NCI-H2196 treated with DMSO at 0.1 percent for 48 hours (cell line): ENCODE results near the gene GPR157.
"Not testable (repeated sequence)": the region's sequence is repeated elsewhere in the genome, so short reads cannot be mapped to it uniquely, and the experiment has no call there.

Experiments used
- DNase-seq: peaks from one replicate; lab custom pipeline; 2025; ENCODE audit not compliant: unreplicated experiment; lab: John Stamatoyannopoulos, UW

GPR157 gene

DNA sequence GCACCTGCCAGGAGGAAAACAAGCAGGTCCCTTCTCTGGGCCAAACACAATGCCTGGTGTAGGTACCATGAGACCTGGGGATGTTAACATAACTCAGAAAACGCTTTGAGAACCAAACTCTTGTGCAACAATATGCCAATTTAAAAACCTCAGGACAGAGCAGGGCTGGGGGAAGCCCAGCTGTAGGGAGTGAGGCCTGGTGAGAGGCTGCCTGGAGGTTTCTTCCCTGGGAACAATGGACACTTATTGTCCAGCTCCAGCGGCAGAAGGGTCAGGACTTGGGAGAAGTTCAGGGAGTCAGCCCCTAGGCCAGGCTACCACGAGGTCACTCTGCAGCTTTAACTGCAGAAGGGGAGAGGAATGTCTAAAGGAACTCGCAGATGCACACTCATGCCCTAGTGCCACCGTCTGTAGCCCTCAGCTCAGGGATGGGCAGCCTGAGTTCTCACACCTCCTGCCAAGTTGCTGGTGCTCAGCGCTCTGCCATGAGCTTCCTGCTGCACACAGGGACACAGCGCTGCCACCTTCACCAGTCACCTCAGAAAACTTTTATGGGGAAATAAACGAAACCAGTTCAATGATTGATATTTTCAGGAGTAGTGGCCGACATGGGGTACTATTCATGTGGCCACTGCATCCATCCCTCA is 8.5 kb downstream of the GPR157 start:
- DNase-seq, result no peak

- DNase-seq, result no peak
Observed at GRCh38 chr1:9119745-9120144, 9.2 kb downstream of the GPR157 start.

- DNase-seq, result no peak
Observed at GRCh38 chr1:9118186-9118585, 10.7 kb downstream of the GPR157 start.

- DNase-seq, result no peak
Observed at GRCh38 chr1:9115351-9116205, 13.3 kb downstream of the GPR157 start.

GRCh38 chr1:9112961-9113880 is 15.7 kb downstream of the GPR157 start:
- no peak for DNase-seq

DNA sequence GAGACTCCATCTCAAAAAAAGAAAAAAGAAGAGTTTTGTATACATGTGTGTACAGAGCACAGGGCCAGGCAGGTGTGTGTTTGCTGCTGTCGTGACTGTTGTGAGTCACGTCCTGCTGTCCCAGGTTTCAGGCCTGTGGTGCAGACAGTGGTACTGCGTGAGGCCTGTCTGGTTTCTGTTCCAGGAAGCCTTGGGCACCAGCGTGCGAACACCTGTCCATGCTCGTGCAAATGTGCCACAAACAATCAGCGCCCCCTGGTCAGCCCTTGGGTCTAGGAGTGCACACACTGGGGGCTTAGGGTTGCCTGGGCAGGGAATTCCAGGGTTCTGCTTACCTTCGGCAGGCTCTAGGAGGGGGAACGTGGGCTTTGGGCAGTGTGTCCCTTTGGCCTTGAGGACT is 16.9 kb downstream of the GPR157 start:
- no peak for DNase-seq

DNA sequence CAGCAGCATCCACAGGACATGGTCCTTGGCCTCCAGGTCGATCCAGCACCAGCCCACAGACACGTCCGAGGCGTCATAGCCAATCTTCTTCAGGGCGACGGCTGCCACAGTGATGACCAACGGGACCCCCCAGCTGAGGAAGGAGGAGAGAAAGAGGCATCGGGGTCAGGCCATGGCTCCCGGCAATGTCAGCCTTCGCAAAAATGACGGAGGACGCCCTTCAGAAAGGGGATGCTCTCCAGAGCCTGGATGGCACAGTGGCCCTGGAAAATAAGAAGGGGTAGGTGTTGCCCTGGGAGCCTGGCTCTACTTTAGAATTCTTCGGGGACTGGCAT is 17.6 kb downstream of the GPR157 start:
- DNase-seq, result no peak

DNA sequence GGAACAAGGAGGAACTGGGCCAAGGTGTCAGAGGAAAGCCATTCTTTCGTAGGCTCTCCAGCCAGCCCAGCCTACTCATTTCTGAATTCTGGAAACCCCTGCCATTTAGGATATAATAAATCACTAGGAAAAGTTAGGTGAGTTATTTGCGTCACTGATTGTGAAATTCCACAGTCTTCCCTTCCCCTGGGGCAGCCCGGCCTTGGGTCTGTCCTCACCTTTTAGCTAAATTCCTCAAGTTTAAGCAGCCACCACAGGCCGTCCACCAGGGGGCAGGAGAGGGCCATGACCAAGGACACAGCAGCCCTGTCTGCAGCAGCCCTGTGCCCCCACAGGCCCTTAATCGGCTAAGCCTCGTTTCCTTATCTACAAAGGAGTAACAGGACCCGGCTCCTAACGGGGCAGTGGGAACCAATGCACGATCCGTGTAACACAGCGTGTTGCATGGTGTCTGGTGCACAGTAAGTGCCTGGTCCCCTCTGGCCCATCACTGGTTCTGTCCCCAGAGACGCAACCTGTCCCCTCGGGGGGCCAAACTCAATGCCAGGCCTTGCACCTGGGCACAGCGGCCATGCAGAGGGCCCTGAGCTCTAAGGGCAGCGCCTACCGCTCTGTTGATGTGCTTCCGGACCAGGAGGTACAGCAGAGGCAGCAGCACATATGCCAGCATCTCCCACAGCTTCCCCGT is 18.1 kb downstream of the GPR157 start:
- DNase-seq, result peak; percentile 48

DNA sequence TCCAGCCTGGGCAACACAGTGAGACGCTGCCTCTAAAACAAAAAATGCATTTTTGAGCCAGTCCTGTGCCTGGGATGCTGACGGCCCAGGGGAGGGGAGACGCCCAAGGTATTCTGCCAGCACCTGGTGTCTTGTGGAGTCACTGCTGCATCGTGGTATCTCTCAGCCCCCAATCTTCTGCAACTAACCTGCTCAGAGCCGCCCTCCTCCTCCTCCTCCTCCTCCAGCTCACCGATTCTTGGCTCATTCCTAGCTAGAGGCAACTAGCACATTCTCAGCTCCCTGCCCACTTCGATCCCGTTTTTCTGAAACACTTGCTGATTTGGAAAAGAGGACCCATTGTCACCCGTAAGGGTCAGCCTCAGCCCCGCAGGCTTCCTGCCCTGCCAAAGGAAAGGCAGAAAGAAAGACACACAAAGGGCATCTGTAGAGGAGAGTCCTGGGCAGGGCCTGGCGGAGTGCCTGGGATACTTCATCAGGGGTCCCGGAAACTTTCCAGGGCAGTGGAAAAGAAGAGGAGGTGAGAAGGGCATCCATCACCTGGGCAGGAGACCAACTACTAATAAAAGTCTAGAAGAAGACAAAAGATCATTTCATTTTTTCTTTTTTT is 20.7 kb downstream of the GPR157 start:
- DNase-seq, result no peak

DNA sequence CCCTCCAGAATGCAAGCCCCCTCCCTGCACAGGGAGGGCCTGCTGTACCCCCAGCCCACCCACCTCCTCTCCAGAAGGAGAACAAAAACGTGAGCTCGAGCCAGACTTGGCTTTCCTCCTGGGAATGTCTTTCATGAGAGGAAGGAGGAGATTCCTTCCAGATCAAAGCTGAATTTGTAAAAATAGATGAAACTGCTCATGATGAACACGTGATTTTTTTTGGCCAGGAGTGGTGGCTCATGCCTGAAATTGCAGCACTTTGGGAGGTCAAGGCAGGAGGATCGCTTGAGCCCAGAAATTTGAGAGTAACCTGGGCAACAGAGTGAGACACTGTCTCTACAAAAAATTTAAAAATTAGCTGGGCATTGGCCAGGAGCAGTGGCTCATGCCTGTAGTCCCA is 21.8 kb downstream of the GPR157 start:
- DNase-seq, result no peak

DNA sequence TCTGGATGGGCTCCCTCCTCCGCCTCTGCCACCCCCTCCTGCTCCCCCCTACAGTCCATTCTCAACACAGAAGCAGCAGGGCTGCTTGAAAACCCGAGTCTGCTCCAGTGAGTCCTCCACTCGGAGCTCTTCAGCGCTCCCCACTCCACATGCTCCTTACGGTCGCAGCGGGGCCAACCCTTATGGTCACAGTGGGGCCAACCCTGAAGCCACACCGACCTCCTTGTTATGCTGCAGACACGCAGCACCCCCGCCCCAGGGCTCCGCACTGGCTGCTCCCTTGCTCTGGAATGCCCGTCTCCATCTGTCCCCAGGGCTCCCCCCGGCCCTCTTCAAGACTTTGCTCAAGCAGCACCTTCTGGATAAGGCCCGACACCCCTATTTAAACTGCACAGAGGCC is 22.6 kb downstream of the GPR157 start:
- no peak for DNase-seq

GRCh38 chr1:9105336-9105867 is 23.5 kb downstream of the GPR157 start:
- no peak for DNase-seq

GRCh38 chr1:9101510-9102146 is 27.3 kb downstream of the GPR157 start:
- peak; percentile 30 for DNase-seq

DNA sequence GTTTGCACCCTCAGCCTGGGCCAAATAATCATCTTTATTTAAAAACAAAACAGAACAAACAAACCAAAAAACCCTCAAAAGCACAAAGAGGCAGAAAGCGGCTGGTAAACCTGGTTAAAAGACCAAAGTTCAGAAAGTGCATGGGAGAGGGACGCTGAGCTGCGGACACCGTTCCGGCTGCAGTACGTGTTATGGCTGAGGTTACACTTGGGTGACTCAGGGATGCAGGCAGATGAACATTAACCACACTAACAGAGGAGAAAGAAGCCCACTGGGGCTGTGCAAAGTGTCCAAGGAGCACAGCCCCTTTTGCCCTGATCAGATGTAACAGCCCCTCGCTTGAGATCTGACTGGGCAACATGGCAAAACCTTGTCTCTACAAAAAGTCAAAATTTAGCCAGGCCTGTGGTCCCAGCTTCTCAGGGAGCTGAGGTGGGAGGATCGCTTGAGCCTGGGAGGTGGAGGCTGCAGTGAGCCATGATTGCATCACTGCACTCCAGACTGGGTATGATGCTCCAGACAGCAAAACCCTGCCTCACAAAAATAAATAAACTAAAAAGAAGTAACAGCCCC is 28.3 kb downstream of the GPR157 start:
- DNase-seq, result no peak

DNA sequence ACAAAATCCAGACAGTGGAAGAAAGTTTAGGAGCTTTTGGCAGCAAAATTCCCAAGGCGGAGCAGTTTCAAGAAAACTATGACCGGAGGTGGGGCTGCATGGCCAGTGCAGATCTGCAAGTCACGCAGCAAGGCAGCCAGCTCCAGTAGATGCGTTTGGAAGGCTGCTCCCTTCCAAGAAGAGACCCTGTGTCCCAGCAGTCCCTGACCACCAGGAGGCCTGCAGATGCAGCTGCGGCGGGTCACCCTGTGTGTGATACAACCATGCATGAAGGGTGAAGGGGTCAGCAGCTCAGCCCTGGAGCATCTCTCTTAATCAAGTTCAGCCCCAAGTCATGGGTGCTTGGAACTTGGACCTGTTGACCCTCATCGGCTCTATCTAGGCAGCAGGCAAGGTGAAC is 29.3 kb downstream of the GPR157 start:
- no peak for DNase-seq

DNA sequence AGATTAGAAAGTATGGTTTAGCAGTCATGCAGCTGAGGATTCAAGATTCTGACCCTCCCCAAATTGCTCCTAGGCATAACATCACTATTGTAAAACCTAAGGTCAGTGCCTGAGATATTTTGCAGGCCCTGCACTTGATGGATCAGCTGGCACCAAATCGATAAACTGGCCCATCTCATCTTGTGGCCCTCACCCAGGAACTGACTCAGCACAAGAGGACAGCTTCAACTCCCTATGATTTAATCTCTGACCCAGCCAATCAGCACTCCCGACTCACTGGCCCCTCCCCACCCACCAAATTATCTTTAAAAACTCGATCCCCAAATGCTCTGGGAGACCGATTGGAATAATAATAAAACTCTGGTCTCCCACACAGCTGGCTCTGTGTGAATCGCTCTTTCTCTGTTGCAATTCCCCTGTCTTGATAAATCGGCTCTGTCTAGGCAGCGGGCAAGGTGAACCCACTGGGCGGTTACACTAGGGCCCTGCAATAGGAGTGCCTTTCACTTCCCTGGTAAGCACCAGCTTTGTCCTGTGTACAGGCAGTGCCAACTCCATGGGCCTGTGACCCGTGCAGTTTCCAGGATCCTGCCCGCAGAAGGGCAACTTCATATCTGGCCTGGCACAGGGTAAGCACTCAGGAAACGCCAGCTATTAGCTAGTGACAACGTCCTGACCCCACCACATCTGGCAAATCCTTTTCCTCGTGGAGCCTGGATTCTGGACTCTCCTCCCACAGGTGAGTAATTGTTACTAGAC is 30.8 kb downstream of the GPR157 start:
- no peak for DNase-seq

GRCh38 chr1:9095818-9096217 is 33.1 kb downstream of the GPR157 start:
- no peak for DNase-seq

DNA sequence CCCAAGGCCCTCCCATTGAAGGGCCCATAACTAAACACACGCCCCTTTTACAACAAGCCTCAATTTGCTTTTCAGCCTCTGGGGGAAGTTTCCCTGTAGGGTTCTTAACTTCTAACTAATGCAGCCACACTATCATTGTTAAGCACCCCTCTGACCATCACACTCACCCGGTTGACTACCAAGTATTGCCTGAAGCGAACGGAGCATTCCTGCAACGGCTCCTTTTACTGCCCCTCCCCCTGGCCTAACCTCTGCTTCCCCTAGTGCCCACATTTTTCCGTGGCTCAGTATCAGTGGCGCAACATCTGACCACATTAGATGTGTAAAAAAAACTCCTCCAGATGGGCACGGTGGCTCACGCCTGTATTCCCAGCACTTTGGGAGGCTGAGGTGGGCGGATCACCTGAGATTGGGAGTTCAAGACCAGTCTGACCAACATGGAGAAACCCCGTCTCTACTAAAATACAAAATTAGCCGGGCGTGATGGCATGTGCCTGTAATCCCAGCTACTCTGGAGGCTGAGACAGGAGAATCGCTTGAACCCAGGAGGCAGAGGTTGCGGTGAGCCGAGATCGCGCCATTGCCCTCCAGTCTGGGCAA is 34.8 kb downstream of the GPR157 start:
- DNase-seq, result not testable (repeated sequence)
